Astrocyte (in vitro differentiated cells and primary cell): Measurements from ENCODE around the gene NSF. TPM values are rescaled to one million over a fixed set of nuclear protein-coding genes. Genes with fewer than 3 reads are reported as not detected.

Experiments
- DNase-seq: peaks from one replicate; pipeline ENCODE4 v3.0.0-alpha.2; 2010; ENCODE audit warnings: low read depth
- FAIRE-seq: peaks from 2 replicates; lab custom pipeline; 2011; peaks lifted over from hg19 to GRCh38; lab: Jason Lieb, UNC
- H2AFZ ChIP-seq: 2 replicates; pipeline ENCODE4 v1.6.0; 2012; ENCODE audit warnings: low read depth, low read length, inconsistent platforms
- H3K27ac ChIP-seq: 2 replicates; pipeline ENCODE4 v1.5.1; 2011; ENCODE audit warnings: low read depth, low read length, inconsistent platforms
- H3K27me3 ChIP-seq: 2 replicates; pipeline ENCODE4 v1.6.0; 2011; ENCODE audit warnings: low read length, inconsistent platforms; ENCODE audit not compliant: insufficient read depth
- H3K36me3 ChIP-seq: 2 replicates; pipeline ENCODE4 v1.5.1; 2011; ENCODE audit warnings: low read length, inconsistent platforms; ENCODE audit not compliant: insufficient read depth
- H3K4me1 ChIP-seq: 2 replicates; pipeline ENCODE4 v1.5.1; 2011; ENCODE audit warnings: low read length, inconsistent platforms; ENCODE audit not compliant: insufficient read depth
- H3K4me2 ChIP-seq: 2 replicates; pipeline ENCODE4 v1.6.0; 2012; ENCODE audit warnings: low read length, inconsistent platforms
- H3K4me3 ChIP-seq: 2 replicates; pipeline ENCODE4 v1.5.1; 2011; ENCODE audit warnings: low read depth, mild to moderate bottlenecking, low read length, inconsistent platforms; ENCODE audit not compliant: insufficient read depth
- H3K79me2 ChIP-seq: 2 replicates; pipeline ENCODE4 v1.6.0; 2012; ENCODE audit warnings: mild to moderate bottlenecking, low read length, inconsistent platforms; ENCODE audit not compliant: insufficient read depth
- H3K9ac ChIP-seq: 2 replicates; pipeline ENCODE4 v1.6.0; 2012; ENCODE audit warnings: mild to moderate bottlenecking, low read length, inconsistent platforms
- H3K9me3 ChIP-seq: 2 replicates; pipeline ENCODE4 v1.5.1; 2012; ENCODE audit warnings: low read depth, mild to moderate bottlenecking, low read length, inconsistent platforms; ENCODE audit not compliant: insufficient read depth
- H4K20me1 ChIP-seq: 2 replicates; pipeline ENCODE4 v1.6.0; 2012; ENCODE audit warnings: low read length, inconsistent platforms; ENCODE audit not compliant: insufficient read depth
- H3K27ac Mint-ChIP-seq: one replicate; pipeline ENCODE4 v1.8.0; 2021; ENCODE audit warnings: mild to moderate bottlenecking, mixed read lengths; ENCODE audit not compliant: unreplicated experiment
- H3K27me3 Mint-ChIP-seq: one replicate; pipeline ENCODE4 v1.8.0; 2021; ENCODE audit warnings: low read depth, mixed read lengths; ENCODE audit not compliant: unreplicated experiment
- H3K36me3 Mint-ChIP-seq: one replicate; pipeline ENCODE4 v1.8.0; 2021; ENCODE audit warnings: low read depth, mixed read lengths; ENCODE audit not compliant: unreplicated experiment
- H3K4me1 Mint-ChIP-seq: one replicate; pipeline ENCODE4 v1.8.0; 2021; ENCODE audit warnings: low read depth, mixed read lengths; ENCODE audit not compliant: unreplicated experiment
- H3K4me3 Mint-ChIP-seq: one replicate; pipeline ENCODE4 v1.8.0; 2021; ENCODE audit warnings: mild to moderate bottlenecking, moderate library complexity, mixed read lengths; ENCODE audit not compliant: unreplicated experiment
- H3K9me3 Mint-ChIP-seq: one replicate; pipeline ENCODE4 v1.8.0; 2021; ENCODE audit warnings: mild to moderate bottlenecking, mixed read lengths; ENCODE audit not compliant: unreplicated experiment
- EZH2 ChIP-seq: IDR thresholded peaks from 2 replicates; pipeline ENCODE4 v1.6.1; 2012; ENCODE audit warnings: mild to moderate bottlenecking, low read length, inconsistent platforms; ENCODE audit not compliant: insufficient read depth
- total RNA-seq: library from RNA; stranded (reverse); gene quantifications from 2 replicates; pipeline ENCODE4 v1.2.1, GENCODE V29; 2021
- TF ChIP-seq, protein P1 (sequence below): IDR thresholded peaks from 2 replicates; pipeline ENCODE4 v1.5.1; 2011; ENCODE audit warnings: low read depth, mild to moderate bottlenecking, inconsistent platforms, low read length, moderate library complexity; ENCODE audit not compliant: insufficient read depth

NSF gene
- total RNA-seq, 1 donor from 2014 or later = 83.4 TPM

DNA sequence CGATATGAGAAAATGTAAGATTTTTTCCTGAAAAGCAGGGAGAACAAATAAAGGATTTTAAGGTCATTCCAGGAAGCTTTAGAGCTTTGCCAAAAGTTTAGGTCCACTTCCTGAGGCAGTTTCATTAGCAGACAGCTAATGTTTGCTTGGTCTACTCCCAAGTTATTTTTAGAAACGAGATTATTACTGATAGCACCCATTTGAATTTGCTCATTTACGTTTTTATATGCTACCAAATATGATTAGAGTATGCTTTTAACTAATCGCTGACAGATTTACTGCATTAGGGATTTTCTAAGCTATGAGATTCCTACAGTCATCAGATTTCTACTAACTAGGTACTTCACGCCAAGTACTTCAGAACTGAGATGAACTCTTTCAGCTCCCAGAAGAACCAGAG lies 129.9 kb downstream of the NSF start:
- TF ChIP-seq, protein P1, sequence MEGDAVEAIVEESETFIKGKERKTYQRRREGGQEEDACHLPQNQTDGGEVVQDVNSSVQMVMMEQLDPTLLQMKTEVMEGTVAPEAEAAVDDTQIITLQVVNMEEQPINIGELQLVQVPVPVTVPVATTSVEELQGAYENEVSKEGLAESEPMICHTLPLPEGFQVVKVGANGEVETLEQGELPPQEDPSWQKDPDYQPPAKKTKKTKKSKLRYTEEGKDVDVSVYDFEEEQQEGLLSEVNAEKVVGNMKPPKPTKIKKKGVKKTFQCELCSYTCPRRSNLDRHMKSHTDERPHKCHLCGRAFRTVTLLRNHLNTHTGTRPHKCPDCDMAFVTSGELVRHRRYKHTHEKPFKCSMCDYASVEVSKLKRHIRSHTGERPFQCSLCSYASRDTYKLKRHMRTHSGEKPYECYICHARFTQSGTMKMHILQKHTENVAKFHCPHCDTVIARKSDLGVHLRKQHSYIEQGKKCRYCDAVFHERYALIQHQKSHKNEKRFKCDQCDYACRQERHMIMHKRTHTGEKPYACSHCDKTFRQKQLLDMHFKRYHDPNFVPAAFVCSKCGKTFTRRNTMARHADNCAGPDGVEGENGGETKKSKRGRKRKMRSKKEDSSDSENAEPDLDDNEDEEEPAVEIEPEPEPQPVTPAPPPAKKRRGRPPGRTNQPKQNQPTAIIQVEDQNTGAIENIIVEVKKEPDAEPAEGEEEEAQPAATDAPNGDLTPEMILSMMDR = no peak
- TF ChIP-seq EZH2 = no peak
- no peaks in the 10 kb centered on the region for H3K9me3 ChIP-seq
- no peak for FAIRE-seq
- DNase-seq = peak; percentile 4
- peaks cover 7% of the 10 kb centered on the region for H3K4me1 Mint-ChIP-seq
- peaks cover 20% of the 10 kb centered on the region for H3K36me3 Mint-ChIP-seq
- no peak overlapping the region for H3K4me3 Mint-ChIP-seq
- H3K79me2 ChIP-seq = no peaks in the 10 kb centered on the region
- peaks cover 13% of the 10 kb centered on the region for H3K4me1 ChIP-seq
- no peak overlapping the region for H3K4me3 ChIP-seq
- H3K27ac ChIP-seq = no peak overlapping the region
- no peaks in the 10 kb centered on the region for H3K27me3 ChIP-seq
- H3K9me3 Mint-ChIP-seq = no peaks in the 10 kb centered on the region
- H3K27me3 Mint-ChIP-seq = no peaks in the 10 kb centered on the region
- no peak overlapping the region for H3K9ac ChIP-seq
- H4K20me1 ChIP-seq = no peaks in the 10 kb centered on the region
- no peak overlapping the region for H3K27ac Mint-ChIP-seq
- peaks cover 2% of the 10 kb centered on the region for H3K36me3 ChIP-seq
- no peak overlapping the region for H3K4me2 ChIP-seq
- H2AFZ ChIP-seq = no peak overlapping the region

DNA sequence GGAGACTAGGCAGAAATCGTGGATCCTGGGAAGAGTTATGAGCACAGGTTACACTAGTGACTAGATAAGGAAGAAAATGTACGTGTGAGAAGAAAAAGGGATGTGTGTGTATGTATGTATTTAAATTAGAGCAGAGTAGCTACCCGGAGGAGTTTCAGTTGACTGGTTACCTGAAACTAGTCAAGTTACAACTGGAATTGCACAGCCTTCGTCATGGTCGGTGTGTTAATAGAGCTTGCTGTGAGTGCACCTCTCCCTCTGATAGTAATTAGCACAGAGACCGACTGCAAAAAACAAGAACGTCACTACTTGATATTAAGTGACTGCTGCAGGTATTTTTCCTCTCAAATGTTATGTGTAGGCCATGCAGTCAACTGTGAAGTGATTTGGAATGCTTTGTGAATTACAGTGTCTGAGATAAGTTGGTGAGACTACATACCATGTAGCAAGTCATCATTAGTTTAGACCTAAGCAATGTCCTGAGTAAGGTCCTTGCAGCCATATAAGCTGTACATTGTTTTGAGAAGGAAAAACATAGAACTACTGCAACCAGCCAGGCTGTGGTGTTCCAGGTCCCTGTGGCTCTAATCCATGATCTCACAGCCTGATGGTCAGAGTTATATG lies 132.3 kb downstream of the NSF start:
- peaks cover 28% of the 10 kb centered on the region for H3K4me1 ChIP-seq
- H4K20me1 ChIP-seq = no peaks in the 10 kb centered on the region
- H3K27ac ChIP-seq = peak overlapping the region; percentile 25
- Mint-ChIP-seq H3K9me3 (no peaks in the 10 kb centered on the region), H3K4me1 (peaks cover 25% of the 10 kb centered on the region), H3K27ac (peak overlapping the region; percentile 6), H3K4me3 (peak overlapping the region; percentile 5), H3K27me3 (no peaks in the 10 kb centered on the region), H3K36me3 (peaks cover 14% of the 10 kb centered on the region)
- H3K4me2 ChIP-seq = peak overlapping the region; percentile 19
- no peaks in the 10 kb centered on the region for H3K27me3 ChIP-seq
- DNase-seq (peak; percentile 80), FAIRE-seq (no peak)
- H3K9ac ChIP-seq = no peak overlapping the region
- no peaks in the 10 kb centered on the region for H3K9me3 ChIP-seq
- H2AFZ ChIP-seq = no peak overlapping the region
- TF ChIP-seq, protein P1 = no peak
- TF ChIP-seq EZH2 = no peak
- no peaks in the 10 kb centered on the region for H3K79me2 ChIP-seq
- no peaks in the 10 kb centered on the region for H3K36me3 ChIP-seq
- H3K4me3 ChIP-seq = no peak overlapping the region

DNA sequence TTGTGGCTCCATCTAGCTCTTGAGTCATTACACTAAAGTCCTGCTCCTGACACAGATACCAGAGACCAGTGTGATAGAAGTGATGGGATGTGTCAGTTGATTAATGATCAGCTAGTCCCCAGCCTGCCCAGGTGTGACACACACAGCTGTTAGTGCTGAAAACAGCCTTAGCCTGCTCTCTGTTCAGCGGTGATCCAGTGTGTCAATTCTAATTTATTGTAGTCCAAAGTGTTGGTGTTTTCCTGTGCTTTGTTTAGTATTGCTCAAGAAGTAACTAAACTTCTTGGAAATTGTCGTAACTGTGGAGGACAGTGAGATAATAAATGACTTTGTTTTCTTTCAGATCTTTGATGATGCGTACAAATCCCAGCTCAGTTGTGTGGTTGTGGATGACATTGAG lies 135.7 kb downstream of the NSF start:
- H3K36me3 Mint-ChIP-seq = peaks cover 7% of the 10 kb centered on the region

More for the DNA sequence above, 135.7 kb downstream of the NSF start:
- no peaks in the 10 kb centered on the region for H3K9me3 Mint-ChIP-seq
- no peak overlapping the region for H3K4me2 ChIP-seq
- peak; percentile 61 for DNase-seq
- H3K27ac ChIP-seq = peak overlapping the region; percentile 75
- no peak for FAIRE-seq
- H3K4me1 Mint-ChIP-seq = peaks cover 26% of the 10 kb centered on the region
- peaks cover 23% of the 10 kb centered on the region for H3K4me1 ChIP-seq
- TF ChIP-seq, protein P1 = no peak
- no peak for TF ChIP-seq EZH2
- H3K27ac Mint-ChIP-seq = peak overlapping the region; percentile 63
- no peaks in the 10 kb centered on the region for H3K27me3 Mint-ChIP-seq
- H3K4me3 ChIP-seq = no peak overlapping the region
- H3K36me3 ChIP-seq = peaks cover 2% of the 10 kb centered on the region
- no peaks in the 10 kb centered on the region for H3K79me2 ChIP-seq
- no peaks in the 10 kb centered on the region for H4K20me1 ChIP-seq
- no peaks in the 10 kb centered on the region for H3K9me3 ChIP-seq
- H2AFZ ChIP-seq = no peak overlapping the region
- no peaks in the 10 kb centered on the region for H3K27me3 ChIP-seq
- no peak overlapping the region for H3K4me3 Mint-ChIP-seq
- H3K9ac ChIP-seq = no peak overlapping the region
